HG03025 (cell line): Measurements from ENCODE around the gene ATP4A.

ENCODE experiments used
- ATAC-seq: cut with Tn5 transposase; IDR thresholded peaks from one replicate; pipeline ENCODE4 v1.9.1; 2021; ENCODE audit warnings: mild to moderate bottlenecking, moderate library complexity; ENCODE audit not compliant: unreplicated experiment, low FRiP score

ATP4A gene

DNA sequence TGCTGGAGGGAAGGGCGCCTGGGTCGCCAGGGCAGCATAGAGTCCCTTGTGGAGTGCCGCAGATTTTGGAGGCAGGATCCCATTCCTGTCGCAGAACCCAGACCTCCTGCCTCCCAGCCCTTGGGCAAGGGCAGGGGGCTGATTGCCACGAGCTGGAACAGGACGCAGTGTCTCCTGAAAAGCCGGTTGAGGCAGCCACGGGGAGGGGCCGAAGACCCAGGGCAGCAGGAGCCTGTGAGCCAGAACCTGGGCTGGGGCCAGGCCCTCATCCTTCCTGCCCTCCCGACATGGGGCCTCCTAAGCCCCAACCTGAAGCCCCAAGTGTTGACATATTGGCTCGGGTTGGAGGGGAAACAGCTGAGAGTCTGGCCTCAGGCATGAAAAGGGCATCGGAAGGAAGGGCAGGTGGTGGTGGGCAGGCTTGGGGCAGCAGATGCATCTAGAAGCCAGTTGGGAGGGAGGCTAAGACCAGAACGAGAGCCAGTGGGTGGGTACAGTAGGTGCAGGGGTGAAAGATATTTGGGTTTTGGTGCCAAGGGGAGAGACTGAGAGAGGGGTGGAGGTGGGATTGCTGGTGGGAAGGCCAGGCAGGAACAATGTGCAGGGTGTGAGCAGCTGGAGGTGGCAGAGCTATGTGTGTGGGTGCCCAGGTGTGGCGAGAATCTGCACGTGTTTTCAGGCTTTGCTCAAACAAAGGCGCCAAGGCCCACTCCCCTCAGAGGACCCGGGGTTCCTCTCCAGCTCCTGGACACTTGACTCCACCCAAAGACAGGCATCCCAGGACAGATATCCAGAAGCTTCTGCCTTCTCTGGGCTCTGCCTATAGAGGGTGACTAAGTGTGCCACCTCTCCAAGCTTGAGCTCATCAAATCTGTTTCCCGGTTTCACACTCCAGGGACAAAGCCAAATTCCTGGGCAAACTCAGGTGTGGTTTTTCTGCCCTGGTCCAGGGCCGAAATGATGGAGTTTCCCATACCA, 33.9 kb downstream of the ATP4A start:
- ATAC-seq, result no peak

GRCh38 chr19:35528218-35529038, 35.0 kb downstream of the ATP4A start, which contains the start of gene SBSN:
SBSN (minus strand) TSS chr19:35528311; CDS start chr19:35528281, 30 bp downstream.
- no peak for ATAC-seq

DNA sequence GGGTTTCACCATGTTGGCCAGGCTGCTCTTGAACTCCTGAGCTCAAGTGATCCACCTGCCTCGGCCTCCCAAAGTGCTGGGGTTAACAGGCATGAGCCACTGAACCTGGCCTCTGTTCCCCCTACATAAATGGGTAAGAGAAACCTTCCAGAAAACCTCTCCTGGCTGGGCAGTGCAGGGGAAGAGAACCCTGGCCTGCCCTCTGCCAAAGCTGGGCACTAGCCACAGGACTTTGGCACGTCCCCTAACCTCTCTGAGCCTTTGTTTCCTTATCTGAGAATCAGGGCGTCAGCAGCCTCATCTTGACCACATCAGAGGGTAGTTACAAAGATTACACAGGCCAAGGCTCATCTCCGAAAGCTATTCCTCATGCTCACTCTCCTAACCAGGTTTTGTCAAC, 37.6 kb downstream of the ATP4A start:
- ATAC-seq, result no peak

- ATAC-seq, result no peak
Observed at GRCh38 chr19:35524181-35524837, 39.1 kb downstream of the ATP4A start.

- ATAC-seq, result no peak
Observed at GRCh38 chr19:35522745-35523327, 40.6 kb downstream of the ATP4A start.

DNA sequence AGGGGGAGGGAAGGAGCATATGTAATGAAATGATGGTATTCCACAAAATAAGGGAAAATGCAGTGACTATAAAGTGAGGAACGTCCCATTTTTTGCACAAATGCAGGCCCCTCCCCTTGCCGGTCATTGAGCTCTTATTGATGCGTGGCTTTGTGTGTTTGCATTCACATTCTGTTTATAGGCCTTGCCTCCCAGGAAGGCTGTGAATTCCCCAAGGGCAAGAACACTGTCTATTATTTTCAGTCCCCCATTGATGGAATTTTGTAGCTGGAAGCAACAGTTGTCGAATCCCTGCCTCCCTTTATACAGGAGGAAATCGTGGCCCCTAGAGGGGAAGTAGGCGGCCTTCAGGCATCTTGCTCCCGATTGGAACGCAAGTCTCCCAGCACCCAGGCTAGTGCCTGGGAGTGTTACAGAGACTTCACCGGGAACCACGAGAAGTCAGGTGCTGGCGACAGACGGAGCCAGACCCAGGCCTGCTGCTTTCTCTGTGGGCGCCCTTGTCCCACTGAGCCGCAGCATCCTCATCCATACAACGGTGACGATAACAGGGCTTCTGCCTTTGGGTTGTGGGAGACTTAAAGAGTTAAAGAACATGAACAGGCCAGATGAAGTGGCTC, 42.2 kb downstream of the ATP4A start:
- ATAC-seq, result no peak

DNA sequence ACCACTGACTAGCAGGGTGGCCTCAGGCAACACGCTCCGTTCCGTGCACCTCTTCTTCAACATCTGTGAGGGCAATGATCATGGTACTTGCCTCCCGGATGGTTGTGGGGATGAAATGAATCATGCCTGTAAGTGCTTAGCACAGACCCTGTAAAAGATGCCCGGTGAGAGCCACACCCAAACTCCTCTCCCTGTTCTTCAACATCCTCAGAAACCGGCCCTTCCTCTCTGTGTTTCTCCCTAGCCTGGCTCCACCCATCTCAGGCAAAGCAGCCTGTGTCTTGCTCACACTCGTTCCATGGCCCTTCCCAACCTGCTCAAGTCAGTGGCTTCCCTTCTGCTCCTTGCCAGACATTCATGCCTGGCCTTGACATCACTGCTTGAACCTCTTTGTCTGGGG, 44.2 kb downstream of the ATP4A start:
- ATAC-seq, result no peak

GRCh38 chr19:35518313-35518712, 45.1 kb downstream of the ATP4A start:
- ATAC-seq, result no peak

DNA sequence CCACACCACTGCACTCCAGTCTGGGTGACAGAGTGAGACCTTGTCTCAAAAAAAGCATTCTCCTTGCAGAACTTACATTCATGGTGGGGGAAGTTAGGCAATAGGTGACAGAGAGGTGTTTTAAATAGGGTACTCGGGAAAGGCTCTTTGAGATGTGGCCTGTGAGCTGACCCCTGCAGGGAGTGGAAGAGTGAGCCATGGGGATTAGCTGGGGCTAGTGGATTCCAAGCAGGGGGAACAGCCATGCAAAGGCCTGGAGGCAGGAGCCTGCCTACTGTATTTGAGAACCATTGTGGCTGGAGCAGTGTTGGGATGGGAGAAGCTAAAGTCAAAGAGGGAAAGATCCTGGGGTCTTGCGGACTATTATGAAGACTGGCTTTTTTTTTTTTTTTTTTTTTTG, 46.1 kb downstream of the ATP4A start:
- no peak for ATAC-seq

GRCh38 chr19:35516310-35516709, 47.1 kb downstream of the ATP4A start:
- no peak for ATAC-seq

DNA sequence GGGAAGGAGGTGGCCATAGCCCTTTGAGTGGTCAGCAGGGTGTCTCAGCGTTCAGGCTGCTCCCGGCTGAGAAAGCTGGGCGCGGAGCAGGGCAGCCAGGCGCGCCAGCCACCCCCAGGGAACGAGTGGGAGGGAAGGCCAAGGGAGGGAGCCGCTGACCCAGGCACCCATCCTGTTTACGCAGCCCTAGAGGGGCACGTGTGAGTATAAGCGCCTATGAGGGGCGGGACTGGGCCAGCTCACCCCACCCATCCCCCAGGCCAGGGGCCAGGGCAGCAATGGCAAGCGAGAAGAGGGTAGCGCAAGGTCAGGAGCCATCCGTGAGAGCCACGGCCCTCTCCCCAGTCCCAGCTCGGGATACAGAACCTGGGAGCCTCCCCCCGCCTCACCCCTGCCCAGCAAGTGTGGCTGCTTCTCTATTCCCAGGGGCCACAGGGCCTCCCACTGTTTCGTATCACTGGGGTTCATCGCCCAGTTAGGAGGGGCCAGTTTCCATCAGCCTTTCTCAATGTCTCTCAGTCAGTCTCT, 49.1 kb downstream of the ATP4A start:
- ATAC-seq, result no peak

DNA sequence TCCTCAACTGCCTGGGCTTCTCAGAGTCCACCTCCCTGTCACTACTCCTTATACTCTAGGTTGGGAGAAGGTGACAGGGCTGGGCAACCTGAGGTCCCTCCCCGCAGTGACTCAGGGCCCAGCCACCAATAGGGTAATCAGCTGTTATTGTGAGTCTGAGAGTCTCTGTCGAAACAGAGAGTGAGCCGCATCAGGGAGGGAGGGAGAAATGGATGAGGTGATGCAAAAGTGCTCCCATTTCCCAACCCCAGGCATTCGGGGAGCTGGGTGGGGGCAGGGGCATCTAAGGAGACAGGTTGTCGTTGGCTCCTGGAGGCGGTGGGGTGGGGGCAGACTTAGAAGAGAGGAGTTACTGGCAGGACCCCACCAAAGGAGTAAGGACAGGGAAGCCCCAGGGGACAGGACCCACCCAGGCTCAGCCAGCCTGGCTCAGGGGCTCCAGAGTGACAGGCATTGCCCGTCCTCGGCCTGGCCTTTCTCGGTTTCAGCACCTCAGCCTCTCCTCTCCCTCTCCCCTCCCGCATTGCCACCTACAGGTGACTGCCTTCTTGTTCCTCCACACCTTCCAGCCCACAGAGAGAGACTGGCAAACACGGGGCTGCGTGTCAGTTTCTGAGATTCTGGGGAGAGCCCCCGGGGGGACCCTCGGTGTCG, 49.7 kb downstream of the ATP4A start, which contains the start of gene DMKN:
DMKN (minus strand) TSS at position 22 of the 654 bp plus-strand sequence. CDS start 174 bp downstream, outside the sequence.
- ATAC-seq, result no peak

DNA sequence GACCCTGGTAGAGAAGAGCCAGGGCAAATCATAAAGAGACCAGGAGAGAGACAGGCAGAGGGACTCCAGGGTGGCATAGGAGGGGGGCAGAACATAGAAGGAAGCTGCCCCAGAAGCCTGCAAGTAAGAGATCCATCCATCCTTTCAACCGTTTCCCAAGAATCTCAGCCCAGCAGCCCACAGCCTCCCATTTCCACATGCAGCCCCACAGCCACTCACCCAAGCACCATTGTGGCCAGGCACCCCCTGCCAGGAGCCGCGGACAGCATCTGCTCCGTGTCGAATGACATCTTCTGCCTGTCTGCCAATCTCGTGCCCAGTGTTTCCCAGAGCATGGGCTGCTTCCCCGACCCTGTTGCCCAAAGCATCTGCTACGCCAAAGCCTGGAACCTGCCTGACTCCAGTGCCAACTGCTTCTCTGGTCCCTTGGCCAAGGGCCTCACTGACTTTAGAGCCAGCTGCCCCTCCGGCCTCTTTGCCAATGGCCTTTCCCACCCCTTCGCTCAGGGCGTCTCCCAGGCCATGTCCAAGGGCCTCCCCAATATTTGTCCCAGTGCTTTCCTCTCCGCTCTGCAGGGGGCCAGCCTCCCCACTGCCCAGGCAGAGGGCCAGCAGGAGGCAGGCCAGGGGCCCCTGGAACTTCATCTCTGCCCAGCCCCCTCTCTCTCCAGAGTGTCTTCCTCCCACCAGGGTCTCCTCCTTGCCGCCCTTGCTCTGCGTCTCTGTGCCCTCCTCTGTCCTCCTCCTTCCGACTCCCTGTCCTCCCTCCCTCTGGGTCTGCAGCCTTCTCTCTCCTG, 50.4 kb downstream of the ATP4A start:
- no peak for ATAC-seq

- ATAC-seq, result no peak
Observed at GRCh38 chr19:35511337-35511736, 52.1 kb downstream of the ATP4A start.

GRCh38 chr19:35510626-35510964, 52.9 kb downstream of the ATP4A start:
- no peak for ATAC-seq

DNA sequence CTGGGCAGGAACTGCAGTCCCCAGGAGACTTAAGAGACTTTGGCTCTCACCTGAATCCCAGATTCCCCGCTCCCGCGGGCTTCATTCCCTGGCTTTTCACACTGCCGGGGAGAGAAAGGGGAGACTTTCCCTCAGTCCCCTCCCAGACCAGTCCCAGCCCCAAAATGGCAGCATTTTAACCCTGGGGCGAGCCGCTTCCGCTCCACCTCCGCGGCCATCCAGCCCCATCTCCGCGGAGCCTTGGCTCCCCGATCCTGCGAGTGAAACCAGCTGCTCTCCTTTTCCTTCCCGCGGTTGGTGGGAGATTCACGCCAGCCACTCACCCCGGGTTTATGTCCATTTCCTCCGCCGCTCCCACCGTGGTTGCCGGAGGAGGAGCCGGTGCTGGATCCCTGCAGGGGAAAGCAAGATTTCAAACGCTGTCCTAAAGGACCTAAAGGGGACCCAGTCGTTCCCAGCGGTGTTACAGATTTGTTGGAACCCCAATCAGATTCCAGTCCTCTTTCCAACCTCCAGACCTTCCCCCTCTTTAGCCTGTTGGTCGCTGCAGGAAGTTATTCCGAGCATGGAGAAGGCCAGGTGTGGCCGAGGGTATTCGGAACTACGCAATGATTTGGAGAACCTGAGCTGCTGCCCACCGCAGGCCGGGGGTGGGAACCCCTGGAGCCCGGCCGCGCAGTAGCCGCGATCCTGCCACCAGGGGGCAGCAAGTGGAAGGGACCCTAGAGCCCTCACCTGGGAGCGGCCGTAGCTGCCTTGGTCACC, 53.4 kb downstream of the ATP4A start:
- no peak for ATAC-seq

GRCh38 chr19:35509018-35509652, 54.3 kb downstream of the ATP4A start:
- no peak for ATAC-seq
